Measurements from ENCODE around the gene IL24.

Gene IL24

GRCh38 chr1:206896261-206896660 lies 982 bp upstream of the IL24 start:
- no peak overlapping the region for H3K4me3 ChIP-seq (ENCODE audit: low read depth, low read length)
- TF ChIP-seq CTCF (IDR thresholded peaks at IDR 0.05; ENCODE audit: borderline replicate concordance, insufficient read depth, low read depth, low read length) = no peak

GRCh38 chr1:206898089-206898914 lies 1.1 kb downstream of the IL24 start:
- no peak for TF ChIP-seq CTCF (IDR thresholded peaks at IDR 0.05; ENCODE audit: borderline replicate concordance, insufficient read depth, low read depth, low read length)
- no peak overlapping the region for H3K4me3 ChIP-seq (ENCODE audit: low read depth, low read length)

- no peak for TF ChIP-seq CTCF (IDR thresholded peaks at IDR 0.05; ENCODE audit: borderline replicate concordance, insufficient read depth, low read depth, low read length)
- no peak overlapping the region for H3K4me3 ChIP-seq (ENCODE audit: low read depth, low read length)
These were observed 1.7 kb downstream of the IL24 start for GRCh38 chr1:206898915-206899431.

- TF ChIP-seq CTCF (IDR thresholded peaks at IDR 0.05; ENCODE audit: borderline replicate concordance, insufficient read depth, low read depth, low read length) = no peak
- H3K4me3 ChIP-seq (ENCODE audit: low read depth, low read length) = no peak overlapping the region
These were observed 2.5 kb downstream of the IL24 start for GRCh38 chr1:206899717-206900116.

GRCh38 chr1:206900149-206900548 lies 2.9 kb downstream of the IL24 start:
- H3K4me3 ChIP-seq (ENCODE audit: low read depth, low read length) = no peak overlapping the region
- TF ChIP-seq CTCF (IDR thresholded peaks at IDR 0.05; ENCODE audit: borderline replicate concordance, insufficient read depth, low read depth, low read length) = no peak

- no peak for TF ChIP-seq CTCF (IDR thresholded peaks at IDR 0.05; ENCODE audit: borderline replicate concordance, insufficient read depth, low read depth, low read length)
- H3K4me3 ChIP-seq (ENCODE audit: low read depth, low read length) = no peak overlapping the region
These were observed 4.7 kb downstream of the IL24 start for GRCh38 chr1:206901944-206902343.

GRCh38 chr1:206902702-206903101 lies 5.5 kb downstream of the IL24 start:
- H3K4me3 ChIP-seq (ENCODE audit: low read depth, low read length) = no peak overlapping the region
- no peak for TF ChIP-seq CTCF (IDR thresholded peaks at IDR 0.05; ENCODE audit: borderline replicate concordance, insufficient read depth, low read depth, low read length)

Data from GM12875 (cell line).